GM19372 (cell line): Measurements from ENCODE around the gene CHRNA10.

Experiments used
- ATAC-seq: cut with Tn5 transposase; IDR thresholded peaks from one replicate; pipeline ENCODE4 v1.9.1; 2021; ENCODE audit warnings: mild to moderate bottlenecking, low read depth, moderate library complexity; ENCODE audit not compliant: unreplicated experiment

Gene CHRNA10

GRCh38 chr11:3671334-3672254, at the start of gene CHRNA10:
CHRNA10 (minus strand) TSS chr11:3671384; CDS start chr11:3671312, 72 bp downstream.
- no peak for ATAC-seq

GRCh38 chr11:3712274-3712673, 41.1 kb upstream of the CHRNA10 start:
- ATAC-seq: no peak

GRCh38 chr11:3710485-3711259, 39.5 kb upstream of the CHRNA10 start:
- ATAC-seq: no peak

- ATAC-seq: no peak
Observed at GRCh38 chr11:3709977-3710376, 38.8 kb upstream of the CHRNA10 start.

- ATAC-seq: no peak
Observed at GRCh38 chr11:3707176-3707575, 36.0 kb upstream of the CHRNA10 start.

- ATAC-seq: no peak
Observed at GRCh38 chr11:3703383-3703782, 32.2 kb upstream of the CHRNA10 start.

- ATAC-seq: no peak
Observed at GRCh38 chr11:3700910-3701309, 29.7 kb upstream of the CHRNA10 start.

GRCh38 chr11:3700410-3700809, 29.2 kb upstream of the CHRNA10 start:
- ATAC-seq: no peak

- no peak for ATAC-seq
Observed at GRCh38 chr11:3686751-3687150, 15.6 kb upstream of the CHRNA10 start.

- no peak for ATAC-seq
Observed at GRCh38 chr11:3685923-3686322, 14.7 kb upstream of the CHRNA10 start.

GRCh38 chr11:3684819-3685172, 13.6 kb upstream of the CHRNA10 start:
- ATAC-seq: no peak

- no peak for ATAC-seq
Observed at GRCh38 chr11:3684129-3684818, 13.1 kb upstream of the CHRNA10 start.

GRCh38 chr11:3683039-3683438, 11.9 kb upstream of the CHRNA10 start:
- ATAC-seq: no peak

- ATAC-seq: no peak
Observed at GRCh38 chr11:3679077-3679476, 7.9 kb upstream of the CHRNA10 start.

GRCh38 chr11:3675971-3676370, 4.8 kb upstream of the CHRNA10 start:
- no peak for ATAC-seq

GRCh38 chr11:3674189-3674588, 3.0 kb upstream of the CHRNA10 start:
- ATAC-seq: no peak

GRCh38 chr11:3669742-3670183, 1.4 kb downstream of the CHRNA10 start:
- no peak for ATAC-seq

GRCh38 chr11:3669128-3669527, 2.1 kb downstream of the CHRNA10 start:
- ATAC-seq: no peak

- no peak for ATAC-seq
Observed at GRCh38 chr11:3667149-3668035, 3.8 kb downstream of the CHRNA10 start.

GRCh38 chr11:3666023-3666530, 5.1 kb downstream of the CHRNA10 start:
- ATAC-seq: no peak
